GM18868 (cell line): ENCODE results near the gene PPP4C.

Experiments
- ATAC-seq: cut with Tn5 transposase; IDR thresholded peaks from one replicate; pipeline ENCODE4 v1.9.1; 2021; ENCODE audit warnings: mild to moderate bottlenecking, moderate library complexity; ENCODE audit not compliant: unreplicated experiment

The PPP4C gene

DNA sequence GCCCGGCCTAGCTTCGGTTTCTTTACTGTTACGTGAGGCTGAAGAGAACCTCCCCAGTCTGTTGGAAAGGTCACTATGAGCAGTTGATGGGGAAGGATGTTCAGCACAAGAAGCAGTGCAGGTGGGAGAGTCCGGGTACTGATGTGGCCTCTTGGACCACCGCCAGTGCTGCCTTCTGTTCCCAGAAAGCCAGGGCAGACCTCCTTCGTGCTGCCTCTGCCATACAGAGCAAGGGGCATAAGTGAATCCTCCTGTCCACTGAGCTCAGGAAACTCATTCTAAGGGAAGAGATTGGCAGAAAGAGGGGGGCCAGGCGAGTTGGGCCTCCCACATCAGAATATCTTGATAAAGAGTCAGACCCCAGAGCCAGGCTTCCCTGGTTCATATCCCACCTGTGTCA, 3.7 kb downstream of the PPP4C start:
- ATAC-seq: no peak

DNA sequence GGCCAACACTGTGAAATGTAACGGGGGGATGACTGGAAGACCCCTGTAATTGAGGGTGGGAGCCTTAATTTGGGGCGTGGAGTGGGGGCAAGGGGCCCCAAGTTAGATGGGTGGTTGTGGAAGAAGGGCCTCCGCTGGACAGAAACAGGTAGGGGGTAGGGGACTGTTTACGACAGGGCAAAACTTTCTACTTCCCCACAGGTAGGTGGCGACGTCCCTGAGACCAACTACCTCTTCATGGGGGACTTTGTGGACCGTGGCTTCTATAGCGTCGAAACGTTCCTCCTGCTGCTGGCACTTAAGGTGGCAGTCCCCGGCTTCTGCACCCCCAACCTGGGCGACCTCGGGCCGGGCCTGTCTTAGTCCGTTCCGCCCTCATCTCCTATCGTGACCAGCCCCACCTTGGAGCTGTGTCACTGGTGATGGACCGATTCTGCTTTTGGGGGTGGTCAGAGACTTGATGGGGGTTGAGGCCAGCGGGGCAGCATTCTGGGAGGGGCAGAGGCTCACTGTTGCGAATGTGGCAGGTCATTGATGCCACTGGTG, 6.8 kb downstream of the PPP4C start:
- no peak for ATAC-seq

DNA sequence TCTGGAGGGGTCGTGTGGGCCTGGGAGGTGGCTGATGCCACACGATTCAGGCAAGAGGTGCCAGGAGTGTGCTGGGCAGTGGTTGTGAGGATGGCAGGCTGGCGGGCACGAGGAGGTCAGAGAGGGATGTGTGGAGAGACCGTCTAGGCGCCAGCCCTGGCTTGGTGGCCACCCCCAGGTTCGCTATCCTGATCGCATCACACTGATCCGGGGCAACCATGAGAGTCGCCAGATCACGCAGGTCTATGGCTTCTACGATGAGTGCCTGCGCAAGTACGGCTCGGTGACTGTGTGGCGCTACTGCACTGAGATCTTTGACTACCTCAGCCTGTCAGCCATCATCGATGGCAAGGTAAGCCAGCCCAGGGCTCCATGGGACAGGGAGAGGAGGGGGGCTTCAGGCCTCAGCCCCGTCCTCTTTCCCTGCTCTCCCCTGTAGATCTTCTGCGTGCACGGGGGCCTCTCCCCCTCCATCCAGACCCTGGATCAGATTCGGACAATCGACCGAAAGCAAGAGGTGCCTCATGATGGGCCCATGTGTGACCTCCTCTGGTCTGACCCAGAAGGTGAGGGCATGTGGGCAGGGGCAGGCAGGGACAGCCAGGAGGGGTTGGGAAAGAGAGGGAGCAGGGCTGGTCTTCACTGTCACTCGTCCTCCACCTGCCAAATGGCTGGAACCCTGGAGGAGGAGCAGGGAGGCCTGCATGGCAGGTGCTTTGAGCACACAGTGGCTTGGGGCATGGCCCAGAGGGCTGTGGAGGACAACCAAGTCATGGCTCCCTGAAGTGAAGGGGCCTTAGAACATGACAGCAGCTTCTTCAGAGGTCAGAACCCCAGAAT, 7.6 kb downstream of the PPP4C start:
- no peak for ATAC-seq

DNA sequence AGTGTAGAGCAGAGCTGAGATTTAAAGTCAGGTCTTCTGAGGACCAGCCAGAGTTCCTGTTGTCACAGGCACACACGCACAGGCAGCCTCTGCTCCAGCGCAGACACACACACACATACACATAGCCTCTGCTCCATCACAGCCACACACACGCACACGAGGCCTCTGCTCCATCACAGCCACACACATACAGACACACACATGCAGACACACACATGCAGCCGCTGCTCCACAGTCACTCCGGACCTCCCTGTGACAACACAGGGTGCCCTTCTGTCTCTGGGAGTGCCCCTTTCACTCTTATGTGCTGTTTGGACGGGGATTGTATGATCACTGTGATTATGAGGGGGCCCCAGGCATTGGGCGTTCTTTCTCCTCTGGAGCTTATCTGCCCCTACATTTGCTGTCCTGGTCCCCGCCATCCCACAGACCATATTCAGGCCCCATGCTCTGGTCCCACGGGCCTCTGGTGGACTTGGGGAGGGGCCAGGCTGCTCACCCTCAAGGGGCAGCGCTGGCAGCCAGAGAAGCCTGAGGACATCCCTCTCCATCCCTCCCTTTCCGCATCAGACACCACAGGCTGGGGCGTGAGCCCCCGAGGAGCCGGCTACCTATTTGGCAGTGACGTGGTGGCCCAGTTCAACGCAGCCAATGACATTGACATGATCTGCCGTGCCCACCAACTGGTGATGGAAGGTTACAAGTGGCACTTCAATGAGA, 8.5 kb downstream of the PPP4C start:
- ATAC-seq: no peak

DNA sequence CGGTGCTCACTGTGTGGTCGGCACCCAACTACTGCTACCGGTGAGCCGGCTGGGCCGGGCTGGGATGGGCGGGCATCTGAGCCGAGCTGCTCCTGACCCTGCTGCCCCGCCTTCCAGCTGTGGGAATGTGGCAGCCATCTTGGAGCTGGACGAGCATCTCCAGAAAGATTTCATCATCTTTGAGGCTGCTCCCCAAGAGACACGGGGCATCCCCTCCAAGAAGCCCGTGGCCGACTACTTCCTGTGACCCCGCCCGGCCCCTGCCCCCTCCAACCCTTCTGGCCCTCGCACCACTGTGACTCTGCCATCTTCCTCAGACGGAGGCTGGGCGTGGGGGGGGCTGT, 9.0 kb downstream of the PPP4C start:
- ATAC-seq: no peak

DNA sequence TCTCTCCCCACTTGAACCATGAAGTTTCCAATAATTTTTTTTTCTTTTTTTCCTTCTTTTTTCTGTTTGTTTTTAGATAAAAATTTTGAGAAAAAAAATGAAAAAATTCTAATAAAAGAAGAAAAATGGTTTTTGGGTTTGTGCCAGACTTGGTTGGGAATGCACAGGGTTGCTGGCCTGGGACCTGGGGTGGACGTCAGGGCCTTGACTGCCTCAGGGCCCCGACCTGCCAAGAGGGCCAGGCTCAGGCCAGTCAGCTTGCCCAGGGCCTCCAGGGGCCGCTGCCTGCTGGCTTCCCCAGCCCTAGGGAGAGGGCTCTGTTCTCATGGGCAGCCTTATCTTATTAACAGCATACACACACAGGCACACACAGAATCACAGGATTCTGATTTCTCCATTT, 9.5 kb downstream of the PPP4C start:
- ATAC-seq: no peak

DNA sequence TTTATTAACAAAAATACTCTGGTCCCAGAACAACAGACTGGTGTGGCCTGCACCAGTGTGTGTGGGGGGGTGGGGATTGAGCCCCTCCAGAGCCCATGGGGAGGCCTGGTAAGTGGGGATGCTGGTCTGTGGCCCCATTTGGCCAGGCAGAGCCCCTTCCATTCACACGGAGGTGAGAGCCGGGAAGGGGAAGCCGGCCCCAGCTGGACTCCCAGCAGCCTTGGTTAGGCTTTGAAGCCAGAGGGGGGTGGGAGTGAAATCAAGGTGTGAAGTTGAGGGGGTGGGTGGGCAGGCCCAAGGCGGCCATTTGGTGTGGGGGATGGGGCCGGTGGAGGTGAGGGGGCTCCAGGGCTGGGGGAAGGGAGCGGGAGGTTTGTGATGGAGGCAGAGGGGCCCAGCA, 10.0 kb downstream of the PPP4C start:
- no peak for ATAC-seq

DNA sequence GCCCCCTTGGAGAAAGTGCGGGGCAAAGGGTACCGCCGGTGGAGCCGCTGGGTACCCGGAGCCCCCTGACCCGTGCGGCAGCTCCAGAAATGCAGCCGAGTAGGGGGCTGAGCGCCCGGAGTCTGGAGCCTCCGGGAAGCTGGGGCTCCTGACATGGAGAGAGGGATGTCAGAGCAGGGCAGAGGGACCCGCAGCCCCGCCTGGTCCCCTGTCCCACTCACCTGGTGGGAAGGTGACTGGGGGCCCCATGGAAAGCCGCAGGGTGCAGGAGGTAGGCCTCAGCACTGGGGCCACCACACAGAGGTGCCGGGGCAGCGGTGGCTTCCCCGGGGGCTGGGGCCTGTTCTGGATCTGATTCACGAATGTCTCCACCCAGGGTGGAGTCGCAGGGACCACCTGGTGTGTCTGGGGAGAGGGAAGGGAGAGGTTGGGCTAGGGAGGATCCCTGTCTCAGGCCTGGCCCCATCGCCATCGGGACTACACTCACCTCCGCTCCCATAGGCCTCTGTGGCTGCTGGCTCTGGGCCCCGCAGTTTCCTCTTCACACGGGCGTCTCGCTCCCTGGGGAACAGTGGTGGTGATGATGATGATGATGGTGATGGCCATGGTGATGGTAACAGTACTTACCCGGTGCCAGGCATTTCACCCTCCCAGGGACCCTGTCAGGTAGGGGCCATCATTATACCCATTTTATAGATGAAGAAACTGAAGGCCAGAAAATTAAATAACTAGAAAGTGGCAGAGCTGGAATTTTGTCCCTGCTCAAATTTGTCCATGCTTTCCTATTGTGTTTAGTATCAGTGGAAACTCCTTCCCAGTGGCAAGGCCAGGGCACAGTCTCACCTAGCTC, 10.7 kb downstream of the PPP4C start:
- ATAC-seq: no peak

DNA sequence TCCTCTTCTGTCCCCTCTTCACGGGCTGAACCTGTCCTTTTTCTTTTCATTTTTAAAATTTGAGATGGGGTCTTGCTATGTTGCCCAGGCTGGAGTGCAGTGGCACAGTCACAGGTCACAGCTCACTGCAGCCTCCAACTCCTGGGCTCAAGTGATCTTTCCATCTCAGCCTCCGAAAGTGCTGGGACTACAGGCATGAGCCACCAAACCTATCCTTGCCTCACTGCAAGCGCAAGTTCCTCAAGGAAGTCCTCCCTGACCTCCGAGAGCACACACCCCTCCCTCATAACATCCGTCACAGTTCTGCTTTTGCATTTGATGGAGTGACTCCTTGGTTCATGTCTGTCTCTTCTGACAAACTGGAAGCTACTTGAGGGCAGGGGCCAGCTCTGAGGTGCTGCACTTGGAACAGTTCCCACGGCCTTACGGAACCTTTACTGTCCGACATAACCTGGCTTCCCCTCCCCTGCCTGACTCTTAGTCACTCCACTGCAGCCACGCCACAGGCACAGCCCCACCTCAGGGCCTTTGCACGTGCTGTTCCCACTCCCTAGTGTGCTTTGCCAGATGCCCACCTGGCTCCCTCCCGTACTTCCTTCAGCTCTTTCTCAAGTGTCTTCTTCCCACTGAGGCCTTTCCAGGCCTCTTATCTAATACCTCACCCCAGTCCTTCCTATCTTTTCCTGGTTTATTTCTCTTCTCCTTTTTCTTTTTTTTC, 11.5 kb downstream of the PPP4C start:
- no peak for ATAC-seq

DNA sequence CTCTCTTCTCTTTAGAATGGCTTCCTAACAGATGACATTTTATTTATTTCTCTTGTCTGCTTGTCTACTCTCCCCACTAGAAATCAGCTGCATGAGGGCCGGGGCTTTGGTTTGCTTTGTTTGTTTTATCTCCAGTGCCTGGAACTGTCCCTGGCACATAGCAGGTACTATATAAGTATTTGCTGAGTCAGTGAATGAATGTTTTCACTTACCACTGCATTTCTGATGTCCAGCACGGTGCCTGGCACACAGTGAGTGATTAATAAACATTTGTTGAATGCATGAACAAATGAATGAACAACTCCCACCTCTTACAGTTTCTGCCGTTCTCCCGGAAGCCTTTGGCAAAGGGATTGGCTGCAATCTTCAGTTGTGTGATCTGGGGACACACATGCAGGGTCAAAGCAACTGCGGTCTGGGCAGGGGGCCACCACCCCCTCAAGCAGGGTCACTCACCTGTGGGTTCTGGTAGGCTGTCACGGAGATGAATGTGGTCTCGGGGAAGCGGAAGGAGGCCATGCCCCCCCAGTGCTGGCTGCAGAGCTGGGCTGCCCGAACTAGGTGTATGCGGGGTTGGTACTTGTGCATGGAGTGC, 12.5 kb downstream of the PPP4C start:
- ATAC-seq: no peak

DNA sequence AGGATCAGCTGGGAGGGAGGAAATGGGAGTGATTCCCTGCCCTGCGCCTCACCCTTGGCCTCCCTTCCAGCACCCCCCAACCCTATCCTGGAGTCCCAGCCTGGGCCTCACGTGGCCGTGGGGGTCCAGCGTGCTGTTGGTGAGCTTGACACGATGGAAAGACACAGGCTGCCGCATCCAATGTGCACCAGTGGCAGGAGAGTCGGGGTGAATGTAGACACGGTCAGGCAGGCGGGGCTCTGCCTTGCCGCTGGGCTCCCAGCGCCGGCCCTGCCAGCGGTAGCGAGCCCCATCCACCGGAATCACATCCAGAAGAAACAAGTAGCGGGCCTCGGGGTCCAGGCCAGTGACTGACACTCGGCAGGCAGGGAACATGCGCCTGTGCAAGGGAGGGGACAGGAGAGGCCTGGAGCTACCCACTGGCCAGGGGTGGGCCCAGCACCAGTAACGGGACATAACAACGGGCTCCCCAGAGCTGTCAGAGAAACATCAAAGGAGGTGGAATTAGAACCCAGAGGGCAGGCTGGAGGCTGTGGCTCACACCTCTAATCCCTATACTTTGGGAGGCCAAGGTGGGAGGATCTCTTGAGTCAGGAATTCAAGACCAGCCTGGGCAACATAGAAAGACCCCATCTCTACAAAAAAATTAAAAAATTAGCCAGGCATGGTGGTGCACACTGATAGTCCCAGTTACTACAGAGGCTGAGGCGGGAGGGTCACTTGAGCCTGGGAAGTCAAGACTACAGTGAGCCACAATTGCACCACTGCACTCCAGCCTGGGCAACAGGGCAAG, 13.2 kb downstream of the PPP4C start:
- ATAC-seq: no peak

DNA sequence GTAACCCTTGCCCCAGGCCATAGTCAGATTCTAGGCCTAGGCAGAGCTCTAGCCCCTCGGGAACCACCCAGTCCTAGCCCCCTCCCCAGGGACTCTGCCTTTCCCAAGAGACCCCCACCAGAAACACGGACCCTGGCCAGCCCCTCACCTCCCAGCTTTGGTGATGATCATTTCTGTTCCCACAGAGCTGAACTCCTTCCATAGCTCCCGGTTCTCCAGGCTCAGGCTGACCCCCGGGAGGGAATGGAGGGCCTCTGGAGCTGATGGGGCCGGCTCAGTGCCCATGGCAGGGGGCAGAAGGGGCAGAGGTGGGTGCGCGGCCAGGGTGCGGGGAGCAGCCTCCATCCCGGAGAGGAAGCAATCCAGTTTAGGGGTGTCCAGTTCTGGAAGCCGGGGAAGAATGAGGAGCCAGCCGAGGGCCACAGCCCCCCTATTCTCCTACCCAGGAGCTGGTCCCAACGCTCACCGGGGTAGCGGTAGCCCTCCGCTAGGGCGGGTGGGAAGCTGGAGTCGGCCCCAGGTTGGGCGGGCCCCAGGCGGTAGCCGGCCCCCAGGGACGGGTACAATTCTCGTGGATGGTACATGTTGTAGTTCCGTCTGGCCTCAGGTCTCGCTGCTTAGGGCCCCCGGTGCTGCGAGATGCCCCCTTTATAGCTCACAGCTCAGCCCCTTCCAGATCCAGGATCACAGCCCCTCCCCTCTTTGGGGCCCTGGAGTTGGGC, 15.0 kb downstream of the PPP4C start:
- no peak for ATAC-seq

DNA sequence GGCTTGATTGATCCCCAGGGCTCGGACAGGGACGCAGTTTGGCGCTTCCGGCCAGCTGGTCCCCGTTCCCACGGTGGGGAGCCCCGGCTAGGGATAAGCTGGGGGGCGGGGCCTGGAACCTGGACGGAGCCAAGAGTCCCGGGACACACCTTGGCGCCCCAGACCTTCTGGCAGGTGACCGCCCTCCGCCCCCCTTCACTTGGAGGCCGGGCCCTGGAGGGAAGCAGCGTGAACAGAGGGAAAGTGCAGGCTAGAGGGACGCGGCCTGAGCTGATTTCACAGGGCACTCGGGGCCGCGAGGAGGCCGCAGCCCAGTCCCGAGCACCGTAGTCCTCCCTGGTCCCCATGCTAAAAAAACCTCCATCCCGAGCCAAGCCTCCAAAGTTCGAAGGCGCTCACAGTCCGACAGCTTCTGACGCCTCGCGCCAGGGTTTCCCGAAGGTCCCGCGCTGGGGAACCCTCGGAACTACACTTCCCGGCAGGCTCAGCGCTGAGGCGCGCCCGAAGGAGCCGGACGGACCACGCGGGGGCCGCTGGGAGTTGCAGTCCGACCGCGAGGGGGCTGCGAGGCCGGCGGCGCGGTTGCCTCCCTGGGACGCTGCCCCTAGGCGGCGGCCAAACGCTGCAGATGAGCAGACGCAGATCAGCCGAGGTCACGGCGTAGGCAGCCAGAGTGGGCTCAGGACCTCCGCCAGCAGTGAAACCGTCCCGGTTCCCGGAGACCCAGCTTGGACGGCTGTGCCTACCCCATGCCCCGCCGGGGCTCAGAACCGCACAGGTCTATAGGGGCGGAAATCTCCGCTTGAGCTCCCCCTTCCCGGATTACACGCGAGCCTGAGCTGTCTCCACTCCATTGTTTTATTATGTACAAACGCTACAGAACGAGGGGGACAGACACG, 15.9 kb downstream of the PPP4C start, which contains the start of gene TBX6:
Gene TBX6, minus strand, starts transcription at position 451 of the 899 bp plus-strand sequence. CDS start 731 bp downstream, outside the sequence.
- peak; percentile 71 for ATAC-seq

DNA sequence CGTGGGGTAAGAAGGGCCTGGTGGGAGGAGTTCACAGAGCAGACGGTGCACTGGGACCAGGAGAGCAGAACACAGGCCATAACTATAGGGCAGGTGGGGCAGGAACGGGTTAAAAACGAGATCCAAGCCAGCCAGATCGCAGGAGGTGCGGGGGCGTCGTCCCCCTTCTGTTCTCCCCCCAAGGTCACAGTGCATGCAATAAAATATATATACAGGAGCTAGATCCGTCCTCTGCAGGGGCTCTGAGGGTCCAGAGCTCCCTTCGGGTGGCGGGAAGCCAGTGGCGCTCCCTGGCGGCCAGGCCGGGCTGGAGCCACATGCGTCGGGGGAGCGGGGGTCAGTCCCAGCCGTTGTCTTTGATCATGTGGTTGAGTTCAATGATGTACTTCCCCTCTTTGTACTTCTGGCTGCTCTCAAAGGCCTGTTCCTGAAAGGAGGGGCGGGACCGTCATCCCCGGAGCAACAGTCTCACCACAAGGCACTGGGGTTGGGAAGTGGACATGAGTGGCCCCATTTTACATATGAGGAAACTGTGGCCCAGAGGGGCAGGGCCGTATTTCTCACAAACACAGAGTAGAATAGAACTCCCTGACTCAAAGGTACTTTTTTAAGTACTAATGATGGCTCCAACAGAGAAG, 16.7 kb downstream of the PPP4C start:
- peak; percentile 46 for ATAC-seq

DNA sequence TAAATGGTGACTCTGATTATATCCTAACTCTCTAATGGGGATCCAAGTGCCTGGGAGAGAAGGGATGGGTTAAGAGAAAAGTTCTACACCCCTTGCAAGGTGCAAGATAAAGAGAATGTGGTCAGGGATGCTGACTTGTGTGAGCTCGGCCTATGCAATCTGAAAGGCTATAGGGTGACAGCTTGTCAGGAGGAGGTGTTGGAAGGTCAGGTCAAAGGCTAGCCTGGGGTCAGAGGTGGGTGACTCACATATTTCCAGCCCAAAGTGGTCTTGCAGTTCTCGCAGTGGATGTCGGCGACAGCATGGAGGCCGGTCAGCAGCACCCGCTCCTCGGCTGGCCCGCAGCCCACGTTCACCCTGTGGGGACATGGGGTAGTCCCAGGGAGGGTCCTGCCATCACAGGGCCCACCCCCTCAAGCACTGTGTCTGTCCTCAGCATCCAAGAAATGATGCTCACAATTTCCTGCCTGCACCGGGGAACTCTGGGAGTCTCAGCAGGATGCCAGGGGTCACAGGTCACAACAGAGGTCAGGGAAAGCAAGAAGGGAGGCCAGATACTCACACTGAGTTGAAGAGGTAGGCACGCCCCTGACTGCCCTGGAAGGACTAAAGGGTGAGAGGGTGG, 18.9 kb downstream of the PPP4C start:
- ATAC-seq: no peak

DNA sequence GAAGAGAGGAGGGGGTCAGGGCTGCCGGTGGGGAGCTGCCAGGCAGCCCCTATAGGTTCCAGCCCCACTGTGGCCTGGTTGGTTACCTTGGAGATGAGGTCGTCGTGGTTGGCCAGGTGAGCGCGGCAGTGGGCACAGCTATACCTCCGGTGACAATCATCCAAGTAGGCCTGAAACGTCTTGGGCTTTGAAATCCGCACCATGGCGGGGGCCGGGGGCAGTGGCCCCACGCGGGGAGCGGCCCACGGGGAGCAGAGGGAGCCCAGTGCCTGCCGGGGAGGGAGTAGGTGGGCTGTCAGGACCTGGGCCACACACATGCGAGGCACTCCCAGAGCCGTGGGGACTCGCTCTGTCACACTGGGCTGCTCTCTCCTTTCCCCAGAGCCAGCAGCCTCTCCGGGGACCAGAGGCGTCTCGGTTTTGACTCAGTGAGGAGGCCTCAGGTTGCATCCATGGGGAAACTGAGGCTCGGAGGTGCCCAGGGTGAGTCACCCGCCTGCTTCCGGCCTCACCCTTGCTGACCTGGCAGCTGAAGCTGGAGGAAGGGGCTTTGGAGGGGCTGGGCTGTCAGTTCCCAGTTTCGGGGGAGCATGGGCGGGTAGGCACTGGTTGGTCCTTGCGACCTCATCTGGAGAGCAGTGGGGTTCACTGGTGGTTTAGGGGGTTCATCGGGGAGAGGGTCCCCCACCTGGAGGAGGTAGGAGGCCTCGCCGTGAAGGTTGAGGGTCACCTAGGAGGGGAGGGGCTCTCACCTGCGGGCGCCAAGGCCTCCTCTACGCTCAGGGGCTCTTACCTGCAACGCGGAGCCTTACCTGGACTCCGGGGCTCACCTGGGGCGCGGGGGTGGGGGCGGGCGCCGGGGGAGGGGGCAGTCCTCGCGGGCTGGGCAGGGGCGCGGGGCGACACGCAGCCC, 19.6 kb downstream of the PPP4C start:
- no peak for ATAC-seq
